ENCODE data around the gene OPA1. TPM values are rescaled to one million over a fixed set of nuclear protein-coding genes. Genes with fewer than 3 reads are reported as not detected.

OPA1 gene
- total and polyA plus RNA-seq, 2 of the 13 experiments (the other 11 are each of a cell fraction or from before 2014, with no cell fraction given), result 26.7 to 78.5 TPM

- TF ChIP-seq ZNF687 (CRISPR knock-in tag; IDR thresholded peaks at IDR 0.05), result peak; percentile 87
- no peak for TF ChIP-seq SETDB1 (CRISPR knock-in tag; IDR thresholded peaks at IDR 0.05; ENCODE audit: borderline replicate concordance)
- no peak for TF ChIP-seq KDM3A (CRISPR knock-in tag; IDR thresholded peaks at IDR 0.05; ENCODE audit: low read depth)
- TF ChIP-seq TMF1 (CRISPR knock-in tag; IDR thresholded peaks at IDR 0.05; ENCODE audit: low read depth), result no peak
- TF ChIP-seq ZNF761 (CRISPR knock-in tag; conservative IDR thresholded peaks at IDR 0.05), result no peak
- TF ChIP-seq ZNF431 (CRISPR knock-in tag; IDR thresholded peaks at IDR 0.05; ENCODE audit: borderline replicate concordance, low read depth), result no peak
- TF ChIP-seq GRHL1 (CRISPR knock-in tag; conservative IDR thresholded peaks at IDR 0.05), result no peak
- TF ChIP-seq ZNF598 (CRISPR knock-in tag; IDR thresholded peaks at IDR 0.05; ENCODE audit: borderline replicate concordance), result no peak
- no peak for TF ChIP-seq ZNF3 (CRISPR knock-in tag; IDR thresholded peaks at IDR 0.05)
- peak in 1 of 2 experiments; percentile 74; a peak in 2 of 4 replicates for TF ChIP-seq EP300 (IDR thresholded peaks at IDR 0.05; ENCODE audit: low read depth in 2 of 2, low read length in 2 of 2)
- TF ChIP-seq EP300 (CRISPR knock-in tag; IDR thresholded peaks at IDR 0.05; ENCODE audit: borderline replicate concordance), result no peak; the same call in 1 of the 2 replicates
- no peak for TF ChIP-seq RORA (CRISPR knock-in tag; IDR thresholded peaks at IDR 0.05)
- no peak for TF ChIP-seq PRMT3 (CRISPR knock-in tag; IDR thresholded peaks at IDR 0.05; ENCODE audit: borderline replicate concordance, low read depth)
- no peak for TF ChIP-seq ZNF34 (CRISPR knock-in tag; IDR thresholded peaks at IDR 0.05; ENCODE audit: borderline replicate concordance)
- no peak for TF ChIP-seq TFAP4 (IDR thresholded peaks at IDR 0.05; ENCODE audit: borderline replicate concordance, low read depth)
- TF ChIP-seq MAFF (IDR thresholded peaks at IDR 0.05; ENCODE audit: low read depth, low read length), result peak; percentile 84
- TF ChIP-seq FOXA3 (CRISPR knock-in tag; IDR thresholded peaks at IDR 0.05), result peak; percentile 47
Measured at GRCh38 chr3:193732391-193732790, 139.4 kb downstream of the OPA1 start (continued).
